GDM1 (cell line): Measurements from ENCODE around the gene TRAPPC12.
"Not testable (repeated sequence)": the region's sequence is repeated elsewhere in the genome, so short reads cannot be mapped to it uniquely, and the experiment has no call there.

Experiments used
- DNase-seq: peaks from one replicate; lab custom pipeline; 2025; lab: John Stamatoyannopoulos, UW

The TRAPPC12 gene

GRCh38 chr2:3505771-3506170 is 126.3 kb downstream of the TRAPPC12 start:
- no peak for DNase-seq

- no peak for DNase-seq
Measured at GRCh38 chr2:3512086-3512485, 132.6 kb downstream of the TRAPPC12 start.

GRCh38 chr2:3513026-3513810 is 133.7 kb downstream of the TRAPPC12 start:
- no peak for DNase-seq

- not testable (repeated sequence) for DNase-seq
Measured at GRCh38 chr2:3515438-3515837, 135.9 kb downstream of the TRAPPC12 start.

- DNase-seq, result no peak
Measured at GRCh38 chr2:3516831-3517230, 137.3 kb downstream of the TRAPPC12 start.

- DNase-seq, result no peak
Measured at GRCh38 chr2:3517948-3518495, 138.5 kb downstream of the TRAPPC12 start.

- DNase-seq, result peak; percentile 99
Measured at GRCh38 chr2:3518496-3519254, 139.2 kb downstream of the TRAPPC12 start.

- peak; percentile 78 for DNase-seq
Measured at GRCh38 chr2:3519255-3520205, 140.0 kb downstream of the TRAPPC12 start, which contains the start of gene ADI1. TSS of gene ADI1 (minus strand) at chr2:3519531. CDS start at chr2:3519487, 44 bp downstream.

GRCh38 chr2:3520591-3520990 is 141.1 kb downstream of the TRAPPC12 start:
- DNase-seq, result no peak

- DNase-seq, result no peak
Measured at GRCh38 chr2:3522961-3523421, 143.5 kb downstream of the TRAPPC12 start.

- no peak for DNase-seq
Measured at GRCh38 chr2:3523551-3524041, 144.1 kb downstream of the TRAPPC12 start.

- no peak for DNase-seq
Measured at GRCh38 chr2:3526871-3527270, 147.4 kb downstream of the TRAPPC12 start.

GRCh38 chr2:3527886-3528785 is 148.6 kb downstream of the TRAPPC12 start:
- DNase-seq, result no peak
